ENCODE results near the gene OPN1MW2.
"Not testable (repeated sequence)": the region's sequence is repeated elsewhere in the genome, so short reads cannot be mapped to it uniquely, and the experiment has no call there.

The OPN1MW2 gene

DNA sequence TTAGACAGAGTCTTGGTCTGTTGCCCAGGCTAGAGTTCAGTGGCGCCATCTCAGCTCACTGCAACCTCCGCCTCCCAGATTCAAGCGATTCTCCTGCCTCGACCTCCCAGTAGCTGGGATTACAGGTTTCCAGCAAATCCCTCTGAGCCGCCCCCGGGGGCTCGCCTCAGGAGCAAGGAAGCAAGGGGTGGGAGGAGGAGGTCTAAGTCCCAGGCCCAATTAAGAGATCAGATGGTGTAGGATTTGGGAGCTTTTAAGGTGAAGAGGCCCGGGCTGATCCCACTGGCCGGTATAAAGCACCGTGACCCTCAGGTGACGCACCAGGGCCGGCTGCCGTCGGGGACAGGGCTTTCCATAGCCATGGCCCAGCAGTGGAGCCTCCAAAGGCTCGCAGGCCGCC is at the start of gene OPN1MW2:
TSS of gene OPN1MW2 (plus strand) at position 301 of the 400 bp plus-strand sequence. CDS start at position 361, 60 bp downstream.
- DNase-seq, result not testable (repeated sequence)

DNA sequence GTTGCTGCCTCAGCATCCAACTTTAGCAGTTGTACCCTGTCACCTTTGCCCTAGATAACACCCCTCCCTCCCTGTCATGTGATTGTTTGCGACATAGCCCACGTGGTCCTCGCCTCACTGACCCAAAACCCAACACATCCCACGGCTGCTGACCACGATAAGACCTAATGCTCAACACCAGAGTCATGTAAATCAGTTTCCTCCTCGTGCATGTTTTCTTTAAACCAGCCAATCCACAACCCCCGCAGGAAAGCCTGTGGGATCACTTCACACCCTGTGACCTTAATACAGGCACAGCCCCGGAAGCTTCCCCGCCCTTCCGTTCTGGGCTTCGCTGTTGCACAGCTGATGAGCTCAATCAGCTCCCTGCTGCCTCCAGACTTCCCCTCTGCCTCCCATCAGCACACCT is 47.0 kb upstream of the OPN1MW2 start:
- not testable (repeated sequence) for DNase-seq

DNA sequence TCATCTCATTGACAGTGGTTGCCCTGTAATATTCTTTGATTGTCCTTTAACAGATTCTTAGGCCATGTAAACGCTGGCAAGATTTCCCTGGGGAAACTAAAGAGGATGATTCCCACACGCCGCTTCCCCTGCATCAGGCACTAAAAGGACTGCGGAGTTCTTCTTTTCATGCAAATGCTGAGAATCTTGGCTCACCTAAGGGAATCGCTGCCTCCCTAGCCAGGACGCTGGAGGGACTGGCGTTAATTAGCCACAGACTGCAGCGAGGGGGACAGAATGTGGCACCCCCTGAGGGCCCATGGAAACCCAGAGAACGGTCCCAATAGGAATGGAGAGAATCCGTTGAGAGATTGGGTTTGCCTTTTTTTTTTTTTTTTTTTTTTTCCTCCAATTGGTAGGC is 45.2 kb upstream of the OPN1MW2 start:
- DNase-seq, result not testable (repeated sequence)

DNA sequence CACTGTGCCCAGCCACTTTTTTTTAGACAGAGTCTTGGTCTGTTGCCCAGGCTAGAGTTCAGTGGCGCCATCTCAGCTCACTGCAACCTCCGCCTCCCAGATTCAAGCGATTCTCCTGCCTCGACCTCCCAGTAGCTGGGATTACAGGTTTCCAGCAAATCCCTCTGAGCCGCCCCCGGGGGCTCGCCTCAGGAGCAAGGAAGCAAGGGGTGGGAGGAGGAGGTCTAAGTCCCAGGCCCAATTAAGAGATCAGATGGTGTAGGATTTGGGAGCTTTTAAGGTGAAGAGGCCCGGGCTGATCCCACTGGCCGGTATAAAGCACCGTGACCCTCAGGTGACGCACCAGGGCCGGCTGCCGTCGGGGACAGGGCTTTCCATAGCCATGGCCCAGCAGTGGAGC is 37.3 kb upstream of the OPN1MW2 start, which contains the start of gene OPN1MW:
TSS of gene OPN1MW (plus strand) at position 301 of the 400 bp plus-strand sequence. CDS start at position 383, 82 bp downstream.
- not testable (repeated sequence) for DNase-seq

DNA sequence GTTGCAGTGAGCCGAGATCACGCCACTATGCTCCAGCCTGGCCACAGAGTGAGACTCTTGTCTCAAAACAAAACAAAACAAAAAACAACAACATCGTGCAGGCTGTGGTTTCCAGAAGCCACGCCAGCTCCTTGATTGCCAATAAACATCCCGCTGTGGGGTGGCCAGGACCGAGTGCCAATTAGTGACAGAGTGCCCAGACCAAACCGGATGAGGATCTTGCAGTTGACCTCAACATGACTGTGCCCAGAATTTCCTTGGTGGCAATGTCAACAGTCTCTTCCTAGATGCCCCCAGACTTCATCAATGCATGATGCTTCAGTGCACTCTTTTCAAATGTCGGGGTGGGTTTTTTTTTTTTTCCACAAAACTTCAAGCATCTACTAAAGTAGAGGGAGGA is 35.8 kb upstream of the OPN1MW2 start:
- DNase-seq, result not testable (repeated sequence)

DNA sequence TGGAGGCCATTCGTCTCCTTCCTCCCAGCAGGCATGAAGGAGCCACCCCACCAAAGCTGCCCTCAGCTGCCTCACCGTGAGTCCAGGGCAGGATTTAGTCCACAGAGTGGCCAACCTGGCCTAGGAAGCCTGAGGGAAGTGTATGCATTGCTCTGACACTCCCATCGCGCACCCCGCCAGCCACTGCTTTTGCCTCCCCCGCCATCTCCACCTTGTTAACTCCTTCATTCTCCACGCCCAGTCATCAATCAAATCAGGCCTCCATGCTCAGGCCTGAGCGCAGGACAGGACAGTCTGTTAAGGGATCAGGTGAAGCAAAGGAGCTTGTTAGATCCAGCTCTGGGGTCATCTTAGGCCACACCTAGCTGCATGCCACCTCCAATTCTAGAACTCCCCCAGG is 26.7 kb upstream of the OPN1MW2 start:
- not testable (repeated sequence) for DNase-seq

DNA sequence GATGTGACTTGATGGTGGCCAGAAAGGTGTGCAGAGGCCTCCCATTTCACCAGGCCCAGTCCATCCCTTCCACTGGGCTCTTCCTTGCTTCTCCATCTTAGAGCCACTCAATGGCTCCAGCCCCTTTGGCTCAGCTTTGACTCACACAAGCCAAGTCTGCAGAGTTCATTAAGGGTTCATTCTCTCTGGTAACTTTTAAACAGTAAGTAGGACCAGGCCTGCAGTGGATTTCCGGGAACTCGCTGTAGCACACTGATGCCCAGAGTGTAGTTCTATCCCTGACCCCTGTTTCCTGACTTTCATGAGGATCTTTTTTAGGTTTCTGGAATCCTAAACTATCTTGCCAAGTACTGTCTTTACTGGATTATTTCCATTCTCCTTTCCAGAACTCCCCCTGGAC is 25.2 kb upstream of the OPN1MW2 start:
- DNase-seq, result not testable (repeated sequence)

DNA sequence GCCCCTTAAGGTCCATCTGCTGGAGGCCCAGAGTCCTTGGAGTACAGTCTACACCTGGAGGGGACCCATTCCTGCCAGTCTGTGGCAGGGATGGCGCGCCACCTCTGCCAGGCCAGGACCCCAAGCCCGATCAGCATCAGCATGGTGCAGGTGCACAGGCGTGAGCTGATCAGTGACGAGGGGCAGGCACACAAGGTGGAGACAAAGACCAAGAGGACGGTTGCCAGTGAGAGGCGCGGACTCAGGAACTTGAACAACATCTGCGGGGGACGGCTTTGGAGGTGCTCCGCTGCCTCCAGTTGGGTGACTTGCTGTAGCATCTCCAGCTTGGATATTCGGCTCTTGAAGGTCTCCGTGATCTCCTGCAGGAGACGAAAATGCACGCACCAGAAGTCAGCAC is 23.1 kb upstream of the OPN1MW2 start:
- DNase-seq, result not testable (repeated sequence)

DNA sequence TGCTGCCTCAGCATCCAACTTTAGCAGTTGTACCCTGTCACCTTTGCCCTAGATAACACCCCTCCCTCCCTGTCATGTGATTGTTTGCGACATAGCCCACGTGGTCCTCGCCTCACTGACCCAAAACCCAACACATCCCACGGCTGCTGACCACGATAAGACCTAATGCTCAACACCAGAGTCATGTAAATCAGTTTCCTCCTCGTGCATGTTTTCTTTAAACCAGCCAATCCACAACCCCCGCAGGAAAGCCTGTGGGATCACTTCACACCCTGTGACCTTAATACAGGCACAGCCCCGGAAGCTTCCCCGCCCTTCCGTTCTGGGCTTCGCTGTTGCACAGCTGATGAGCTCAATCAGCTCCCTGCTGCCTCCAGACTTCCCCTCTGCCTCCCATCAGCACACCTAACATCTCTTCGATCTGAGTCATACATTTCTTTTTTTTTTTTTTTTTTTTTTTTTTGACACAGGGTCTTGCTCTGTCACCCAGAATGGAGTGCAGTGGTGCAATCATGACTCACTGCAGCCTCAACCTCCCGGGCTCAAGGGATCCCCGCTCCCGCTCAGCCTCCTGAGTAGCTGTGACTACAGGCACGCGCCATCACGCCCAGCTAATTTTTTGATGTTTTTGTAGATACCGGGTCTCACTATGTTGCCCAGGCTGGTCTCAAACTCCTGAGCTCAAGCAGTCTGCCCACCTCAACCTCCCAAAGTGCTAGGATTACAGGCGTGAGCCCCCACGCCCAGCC is 9.7 kb upstream of the OPN1MW2 start:
- DNase-seq, result not testable (repeated sequence)

DNA sequence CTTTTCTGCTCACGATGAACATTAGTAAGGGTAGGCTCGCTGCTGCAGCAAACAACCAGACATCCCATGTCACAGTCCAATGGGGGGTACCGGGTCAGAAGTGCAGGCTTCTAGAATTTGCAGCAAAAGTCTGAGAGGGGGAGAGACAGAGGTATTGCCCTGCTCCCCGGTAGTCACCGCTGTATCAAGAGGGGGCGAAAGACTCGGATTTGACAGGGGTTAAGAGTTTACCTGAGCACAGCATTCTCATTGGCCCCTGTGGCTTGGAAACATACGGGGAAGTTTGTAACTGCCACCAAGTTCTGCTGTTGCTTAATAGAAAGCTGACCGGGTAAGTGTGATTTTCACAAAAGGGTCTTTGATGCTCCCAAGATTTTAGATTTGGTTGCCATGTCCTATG is 8.5 kb upstream of the OPN1MW2 start:
- not testable (repeated sequence) for DNase-seq

DNA sequence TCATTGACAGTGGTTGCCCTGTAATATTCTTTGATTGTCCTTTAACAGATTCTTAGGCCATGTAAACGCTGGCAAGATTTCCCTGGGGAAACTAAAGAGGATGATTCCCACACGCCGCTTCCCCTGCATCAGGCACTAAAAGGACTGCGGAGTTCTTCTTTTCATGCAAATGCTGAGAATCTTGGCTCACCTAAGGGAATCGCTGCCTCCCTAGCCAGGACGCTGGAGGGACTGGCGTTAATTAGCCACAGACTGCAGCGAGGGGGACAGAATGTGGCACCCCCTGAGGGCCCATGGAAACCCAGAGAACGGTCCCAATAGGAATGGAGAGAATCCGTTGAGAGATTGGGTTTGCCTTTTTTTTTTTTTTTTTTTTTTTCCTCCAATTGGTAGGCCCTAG is 8.1 kb upstream of the OPN1MW2 start:
- DNase-seq, result not testable (repeated sequence)

DNA sequence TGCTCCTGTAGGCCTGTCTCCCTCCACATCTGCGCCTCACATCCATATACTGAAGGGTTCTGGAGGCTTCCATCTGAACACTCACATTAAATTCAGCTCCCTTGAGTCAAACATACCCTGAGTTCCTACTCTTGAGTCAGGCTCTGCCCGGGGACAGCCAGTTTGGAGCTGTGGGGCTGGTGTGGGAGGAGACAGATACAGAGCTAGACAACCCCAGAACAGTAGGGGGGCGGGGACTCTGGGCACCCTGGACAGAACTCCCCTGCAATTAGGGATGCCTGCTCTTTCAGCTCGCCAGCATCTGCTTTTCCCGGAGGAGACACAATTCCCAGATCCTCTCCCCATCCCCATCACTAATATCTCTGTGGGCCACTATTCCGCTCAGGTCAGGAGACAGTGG is 5.7 kb downstream of the OPN1MW2 start:
- DNase-seq, result not testable (repeated sequence)

DNA sequence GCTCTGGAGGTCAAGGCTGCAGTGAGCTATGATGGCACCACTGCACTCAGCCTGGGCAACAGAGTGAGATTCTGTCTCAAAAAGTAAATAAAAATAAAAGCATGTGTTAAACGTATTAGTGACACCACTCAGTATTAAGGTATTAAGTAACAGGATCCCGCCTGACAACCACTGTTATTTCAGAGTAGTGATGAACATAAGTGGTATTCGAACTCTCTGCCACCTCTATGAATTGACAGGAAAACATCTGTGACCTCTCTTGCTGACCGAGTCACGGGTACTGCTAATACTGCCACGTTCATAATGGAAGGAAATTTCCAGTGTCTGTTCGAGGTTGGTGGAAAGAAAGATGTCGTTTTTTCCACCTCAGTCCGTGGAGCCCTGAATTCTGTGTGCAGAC is 7.2 kb downstream of the OPN1MW2 start:
- DNase-seq, result not testable (repeated sequence)

DNA sequence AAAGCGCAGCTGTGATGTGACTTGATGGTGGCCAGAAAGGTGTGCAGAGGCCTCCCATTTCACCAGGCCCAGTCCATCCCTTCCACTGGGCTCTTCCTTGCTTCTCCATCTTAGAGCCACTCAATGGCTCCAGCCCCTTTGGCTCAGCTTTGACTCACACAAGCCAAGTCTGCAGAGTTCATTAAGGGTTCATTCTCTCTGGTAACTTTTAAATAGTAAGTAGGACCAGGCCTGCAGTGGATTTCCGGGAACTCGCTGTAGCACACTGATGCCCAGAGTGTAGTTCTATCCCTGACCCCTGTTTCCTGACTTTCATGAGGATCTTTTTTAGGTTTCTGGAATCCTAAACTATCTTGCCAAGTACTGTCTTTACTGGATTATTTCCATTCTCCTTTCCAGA is 11.9 kb downstream of the OPN1MW2 start:
- DNase-seq, result not testable (repeated sequence)

DNA sequence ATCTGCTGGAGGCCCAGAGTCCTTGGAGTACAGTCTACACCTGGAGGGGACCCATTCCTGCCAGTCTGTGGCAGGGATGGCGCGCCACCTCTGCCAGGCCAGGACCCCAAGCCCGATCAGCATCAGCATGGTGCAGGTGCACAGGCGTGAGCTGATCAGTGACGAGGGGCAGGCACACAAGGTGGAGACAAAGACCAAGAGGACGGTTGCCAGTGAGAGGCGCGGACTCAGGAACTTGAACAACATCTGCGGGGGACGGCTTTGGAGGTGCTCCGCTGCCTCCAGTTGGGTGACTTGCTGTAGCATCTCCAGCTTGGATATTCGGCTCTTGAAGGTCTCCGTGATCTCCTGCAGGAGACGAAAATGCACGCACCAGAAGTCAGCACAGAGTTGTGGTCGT is 14.1 kb downstream of the OPN1MW2 start:
- not testable (repeated sequence) for DNase-seq

DNA sequence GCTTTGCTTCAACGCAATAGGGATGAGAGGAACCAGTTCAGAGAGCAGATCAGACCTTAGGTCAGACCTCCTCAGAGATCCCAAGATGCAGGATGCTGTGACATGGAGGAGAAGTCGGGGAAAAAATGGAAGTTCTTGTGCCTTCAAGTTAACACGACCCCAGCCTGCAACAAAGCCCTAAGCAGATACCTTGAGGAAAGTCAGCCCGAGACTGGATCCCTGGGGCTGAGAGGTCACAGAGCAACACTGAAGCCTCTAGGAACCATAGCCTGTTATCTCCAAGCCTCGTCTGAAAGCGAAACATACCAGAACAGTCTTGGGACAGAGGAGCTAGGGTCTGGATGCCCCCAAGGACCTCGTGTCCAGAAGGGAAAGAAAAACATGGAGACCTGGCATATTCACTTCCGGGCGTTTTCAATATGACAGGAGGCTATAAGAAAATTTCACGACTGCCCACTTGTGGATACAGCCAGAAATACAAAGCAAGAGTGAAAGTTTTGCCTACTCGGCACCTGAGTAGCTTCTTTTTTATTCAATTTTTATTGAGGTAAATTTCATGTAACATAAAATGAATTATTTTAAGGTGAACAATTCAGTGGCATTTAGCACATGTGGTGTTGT is 19.5 kb downstream of the OPN1MW2 start:
- not testable (repeated sequence) for DNase-seq

DNA sequence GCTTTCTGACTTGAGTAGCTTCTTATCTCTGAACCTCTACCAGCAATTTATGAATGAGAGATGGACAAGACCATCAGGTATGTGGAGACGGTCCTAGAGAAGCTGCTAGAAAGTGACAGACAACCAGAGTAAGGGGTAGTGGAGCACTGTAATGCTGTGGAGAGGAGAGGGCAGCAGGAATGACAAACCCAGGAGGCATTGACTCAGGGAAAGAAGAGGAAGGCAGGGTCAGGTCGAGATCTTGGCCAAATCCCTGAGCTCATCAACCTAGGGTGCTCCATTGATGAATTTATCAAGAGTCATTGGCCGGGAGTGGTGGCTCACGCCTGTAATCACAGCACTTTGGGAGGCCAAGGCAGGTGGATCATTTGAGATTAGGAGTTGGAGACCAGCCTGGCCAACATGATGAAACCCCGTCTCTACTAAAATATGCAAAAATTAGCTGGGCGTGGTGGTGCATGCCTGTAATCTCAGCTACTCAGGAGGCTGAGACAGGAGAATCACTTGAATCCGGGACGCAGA is 20.5 kb downstream of the OPN1MW2 start:
- not testable (repeated sequence) for DNase-seq

DNA sequence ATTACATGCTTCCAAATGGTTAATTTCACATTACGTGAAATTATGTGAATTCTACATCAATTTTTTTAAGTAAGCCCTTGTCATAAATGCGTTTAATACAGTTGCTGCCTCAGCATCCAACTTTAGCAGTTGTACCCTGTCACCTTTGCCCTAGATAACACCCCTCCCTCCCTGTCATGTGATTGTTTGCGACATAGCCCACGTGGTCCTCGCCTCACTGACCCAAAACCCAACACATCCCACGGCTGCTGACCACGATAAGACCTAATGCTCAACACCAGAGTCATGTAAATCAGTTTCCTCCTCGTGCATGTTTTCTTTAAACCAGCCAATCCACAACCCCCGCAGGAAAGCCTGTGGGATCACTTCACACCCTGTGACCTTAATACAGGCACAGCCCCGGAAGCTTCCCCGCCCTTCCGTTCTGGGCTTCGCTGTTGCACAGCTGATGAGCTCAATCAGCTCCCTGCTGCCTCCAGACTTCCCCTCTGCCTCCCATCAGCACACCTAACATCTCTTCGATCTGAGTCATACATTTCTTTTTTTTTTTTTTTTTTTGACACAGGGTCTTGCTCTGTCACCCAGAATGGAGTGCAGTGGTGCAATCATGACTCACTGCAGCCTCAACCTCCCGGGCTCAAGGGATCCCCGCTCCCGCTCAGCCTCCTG is 28.0 kb downstream of the OPN1MW2 start:
- DNase-seq, result not testable (repeated sequence)

DNA sequence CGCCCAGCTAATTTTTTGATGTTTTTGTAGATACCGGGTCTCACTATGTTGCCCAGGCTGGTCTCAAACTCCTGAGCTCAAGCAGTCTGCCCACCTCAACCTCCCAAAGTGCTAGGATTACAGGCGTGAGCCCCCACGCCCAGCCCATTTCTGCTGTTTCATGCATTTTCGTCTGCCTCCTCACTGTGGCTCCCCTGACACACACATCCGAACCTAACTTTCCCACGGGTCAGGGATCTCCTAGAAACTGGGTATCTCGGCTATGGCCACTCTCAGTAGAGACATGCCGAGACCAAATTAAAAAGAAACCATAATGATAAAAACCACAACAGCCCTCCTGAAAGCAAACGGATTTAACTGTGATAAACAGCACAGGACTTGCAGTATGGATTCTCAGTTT is 28.5 kb downstream of the OPN1MW2 start:
- DNase-seq, result not testable (repeated sequence)

DNA sequence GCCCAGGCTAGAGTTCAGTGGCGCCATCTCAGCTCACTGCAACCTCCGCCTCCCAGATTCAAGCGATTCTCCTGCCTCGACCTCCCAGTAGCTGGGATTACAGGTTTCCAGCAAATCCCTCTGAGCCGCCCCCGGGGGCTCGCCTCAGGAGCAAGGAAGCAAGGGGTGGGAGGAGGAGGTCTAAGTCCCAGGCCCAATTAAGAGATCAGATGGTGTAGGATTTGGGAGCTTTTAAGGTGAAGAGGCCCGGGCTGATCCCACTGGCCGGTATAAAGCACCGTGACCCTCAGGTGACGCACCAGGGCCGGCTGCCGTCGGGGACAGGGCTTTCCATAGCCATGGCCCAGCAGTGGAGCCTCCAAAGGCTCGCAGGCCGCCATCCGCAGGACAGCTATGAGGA is 37.7 kb downstream of the OPN1MW2 start, which contains the start of gene OPN1MW3:
TSS of gene OPN1MW3 (plus strand) at position 301 of the 400 bp plus-strand sequence. CDS start at position 339, 38 bp downstream.
- DNase-seq, result not testable (repeated sequence)

DNA sequence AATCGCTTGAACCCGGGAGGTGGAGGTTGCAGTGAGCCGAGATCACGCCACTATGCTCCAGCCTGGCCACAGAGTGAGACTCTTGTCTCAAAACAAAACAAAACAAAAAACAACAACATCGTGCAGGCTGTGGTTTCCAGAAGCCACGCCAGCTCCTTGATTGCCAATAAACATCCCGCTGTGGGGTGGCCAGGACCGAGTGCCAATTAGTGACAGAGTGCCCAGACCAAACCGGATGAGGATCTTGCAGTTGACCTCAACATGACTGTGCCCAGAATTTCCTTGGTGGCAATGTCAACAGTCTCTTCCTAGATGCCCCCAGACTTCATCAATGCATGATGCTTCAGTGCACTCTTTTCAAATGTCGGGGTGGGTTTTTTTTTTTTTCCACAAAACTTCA is 39.2 kb downstream of the OPN1MW2 start:
- DNase-seq, result not testable (repeated sequence)

DNA sequence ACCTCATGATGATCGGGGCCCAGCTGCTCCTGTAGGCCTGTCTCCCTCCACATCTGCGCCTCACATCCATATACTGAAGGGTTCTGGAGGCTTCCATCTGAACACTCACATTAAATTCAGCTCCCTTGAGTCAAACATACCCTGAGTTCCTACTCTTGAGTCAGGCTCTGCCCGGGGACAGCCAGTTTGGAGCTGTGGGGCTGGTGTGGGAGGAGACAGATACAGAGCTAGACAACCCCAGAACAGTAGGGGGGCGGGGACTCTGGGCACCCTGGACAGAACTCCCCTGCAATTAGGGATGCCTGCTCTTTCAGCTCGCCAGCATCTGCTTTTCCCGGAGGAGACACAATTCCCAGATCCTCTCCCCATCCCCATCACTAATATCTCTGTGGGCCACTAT is 43.5 kb downstream of the OPN1MW2 start:
- not testable (repeated sequence) for DNase-seq

DNA sequence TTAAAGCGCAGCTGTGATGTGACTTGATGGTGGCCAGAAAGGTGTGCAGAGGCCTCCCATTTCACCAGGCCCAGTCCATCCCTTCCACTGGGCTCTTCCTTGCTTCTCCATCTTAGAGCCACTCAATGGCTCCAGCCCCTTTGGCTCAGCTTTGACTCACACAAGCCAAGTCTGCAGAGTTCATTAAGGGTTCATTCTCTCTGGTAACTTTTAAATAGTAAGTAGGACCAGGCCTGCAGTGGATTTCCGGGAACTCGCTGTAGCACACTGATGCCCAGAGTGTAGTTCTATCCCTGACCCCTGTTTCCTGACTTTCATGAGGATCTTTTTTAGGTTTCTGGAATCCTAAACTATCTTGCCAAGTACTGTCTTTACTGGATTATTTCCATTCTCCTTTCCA is 49.7 kb downstream of the OPN1MW2 start:
- DNase-seq, result not testable (repeated sequence)

Data from T1000 (cell line).